ENCODE data around the gene GRIP1.

Gene GRIP1

DNA sequence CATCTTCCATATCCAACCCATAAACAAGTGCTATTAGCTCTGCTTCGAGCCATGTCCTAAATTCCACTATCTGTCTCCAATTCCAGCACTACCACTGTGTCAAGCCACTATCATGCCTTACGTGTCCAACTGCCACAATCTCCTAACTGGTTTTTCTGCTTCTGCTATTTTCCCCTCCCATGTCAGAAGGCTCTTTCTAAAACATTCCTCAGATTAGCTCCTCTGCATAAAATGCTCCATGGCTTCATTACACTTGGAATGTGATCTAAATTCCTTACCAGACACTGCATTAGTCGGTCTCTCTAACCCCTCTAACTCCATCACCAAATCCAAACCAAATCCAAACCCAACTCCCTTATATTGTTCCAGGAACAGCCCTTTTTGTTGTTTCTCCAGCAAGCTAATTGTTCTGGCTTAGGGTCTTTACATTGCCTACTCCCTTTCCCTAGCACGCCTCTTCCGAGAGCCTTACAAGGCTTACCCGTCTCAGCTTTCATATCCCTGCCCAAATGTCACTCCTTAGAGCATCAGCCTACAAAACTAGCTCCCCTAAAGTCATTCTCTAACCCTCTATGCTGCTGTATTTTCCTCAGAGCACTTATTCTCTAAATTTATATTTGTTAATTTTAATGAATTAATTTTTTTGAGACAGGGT lies 236.8 kb downstream of the GRIP1 start:
- TF ChIP-seq, protein P1, sequence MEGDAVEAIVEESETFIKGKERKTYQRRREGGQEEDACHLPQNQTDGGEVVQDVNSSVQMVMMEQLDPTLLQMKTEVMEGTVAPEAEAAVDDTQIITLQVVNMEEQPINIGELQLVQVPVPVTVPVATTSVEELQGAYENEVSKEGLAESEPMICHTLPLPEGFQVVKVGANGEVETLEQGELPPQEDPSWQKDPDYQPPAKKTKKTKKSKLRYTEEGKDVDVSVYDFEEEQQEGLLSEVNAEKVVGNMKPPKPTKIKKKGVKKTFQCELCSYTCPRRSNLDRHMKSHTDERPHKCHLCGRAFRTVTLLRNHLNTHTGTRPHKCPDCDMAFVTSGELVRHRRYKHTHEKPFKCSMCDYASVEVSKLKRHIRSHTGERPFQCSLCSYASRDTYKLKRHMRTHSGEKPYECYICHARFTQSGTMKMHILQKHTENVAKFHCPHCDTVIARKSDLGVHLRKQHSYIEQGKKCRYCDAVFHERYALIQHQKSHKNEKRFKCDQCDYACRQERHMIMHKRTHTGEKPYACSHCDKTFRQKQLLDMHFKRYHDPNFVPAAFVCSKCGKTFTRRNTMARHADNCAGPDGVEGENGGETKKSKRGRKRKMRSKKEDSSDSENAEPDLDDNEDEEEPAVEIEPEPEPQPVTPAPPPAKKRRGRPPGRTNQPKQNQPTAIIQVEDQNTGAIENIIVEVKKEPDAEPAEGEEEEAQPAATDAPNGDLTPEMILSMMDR (IDR thresholded peaks at IDR 0.05): no peak

DNA sequence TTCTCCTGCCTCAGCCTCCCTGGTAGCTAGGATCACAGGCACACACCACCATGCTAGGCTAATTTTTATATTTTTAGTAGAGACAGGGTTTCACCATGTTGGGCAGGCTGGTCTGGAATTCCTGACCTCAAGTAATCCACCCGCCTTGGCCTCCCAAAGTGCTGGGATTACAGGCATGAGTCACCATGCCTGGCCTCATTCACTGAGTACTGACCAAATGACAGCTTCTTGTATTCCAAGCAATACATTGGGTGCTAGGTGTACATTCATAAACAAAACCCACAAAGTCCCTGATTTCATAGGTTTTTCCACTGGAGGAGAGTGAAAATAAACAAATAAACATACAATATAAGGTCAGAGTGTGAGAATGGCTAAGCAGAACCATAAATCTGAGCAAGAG lies 240.3 kb downstream of the GRIP1 start:
- TF ChIP-seq, protein P1 (IDR thresholded peaks at IDR 0.05): no peak

DNA sequence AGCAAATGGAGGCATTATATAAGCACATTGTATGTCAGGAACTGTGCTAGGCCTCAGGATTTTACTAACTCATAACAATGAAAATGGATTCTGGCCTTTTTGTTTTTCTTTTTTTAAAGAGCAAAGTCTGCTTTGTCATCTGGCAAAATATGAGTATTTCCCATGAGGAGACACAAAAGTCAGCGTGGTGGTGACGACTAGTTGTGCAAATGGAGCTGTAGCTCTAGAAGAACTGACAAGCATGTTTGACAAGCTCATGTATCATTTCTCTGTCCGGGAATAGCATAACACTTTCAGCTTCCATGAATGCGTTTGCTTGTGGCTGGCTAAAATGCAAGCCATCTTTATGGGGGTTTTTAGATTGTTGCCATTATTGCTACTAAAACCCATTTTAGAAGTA lies 248.8 kb downstream of the GRIP1 start:
- TF ChIP-seq, protein P1 (IDR thresholded peaks at IDR 0.05): no peak

DNA sequence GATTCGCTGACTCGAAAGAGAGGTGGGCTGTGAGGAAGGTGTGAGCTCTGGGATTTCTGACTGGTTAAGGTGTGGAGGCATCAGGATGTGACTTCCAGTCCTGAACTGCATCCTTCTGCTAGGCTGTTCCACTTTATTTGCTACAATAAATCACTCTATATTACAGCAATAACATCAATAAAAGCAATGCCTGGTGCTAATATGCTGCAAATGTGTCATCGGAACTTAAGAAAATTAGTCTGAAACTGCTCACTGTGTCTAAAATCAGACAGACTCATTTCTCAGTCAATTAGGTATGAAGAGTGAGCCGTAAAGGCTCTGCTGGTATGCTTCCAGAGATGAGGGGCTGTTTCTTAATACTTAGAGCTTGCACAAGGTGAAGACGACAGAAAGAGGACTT lies 250.0 kb downstream of the GRIP1 start:
- TF ChIP-seq, protein P1 (IDR thresholded peaks at IDR 0.05): no peak

DNA sequence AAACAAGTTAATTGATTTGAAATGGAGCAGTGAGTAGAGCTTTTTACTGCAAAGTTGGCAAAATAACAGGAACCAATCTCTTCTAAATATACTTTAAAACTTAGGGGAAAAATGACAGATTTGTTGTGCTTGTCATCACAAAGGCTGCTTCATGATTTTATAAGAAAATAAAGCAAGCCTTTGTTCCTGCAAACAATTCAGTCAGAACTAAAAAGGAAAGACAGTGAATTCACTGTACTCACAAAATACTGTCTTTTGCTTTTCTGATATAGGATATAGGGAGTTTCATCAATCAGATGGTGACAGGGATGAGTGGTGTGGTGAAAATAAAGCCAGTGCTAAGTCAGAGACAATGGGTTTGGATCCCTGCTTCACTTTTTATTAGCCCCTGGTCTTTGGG lies 250.6 kb downstream of the GRIP1 start:
- TF ChIP-seq, protein P1 (IDR thresholded peaks at IDR 0.05): no peak

DNA sequence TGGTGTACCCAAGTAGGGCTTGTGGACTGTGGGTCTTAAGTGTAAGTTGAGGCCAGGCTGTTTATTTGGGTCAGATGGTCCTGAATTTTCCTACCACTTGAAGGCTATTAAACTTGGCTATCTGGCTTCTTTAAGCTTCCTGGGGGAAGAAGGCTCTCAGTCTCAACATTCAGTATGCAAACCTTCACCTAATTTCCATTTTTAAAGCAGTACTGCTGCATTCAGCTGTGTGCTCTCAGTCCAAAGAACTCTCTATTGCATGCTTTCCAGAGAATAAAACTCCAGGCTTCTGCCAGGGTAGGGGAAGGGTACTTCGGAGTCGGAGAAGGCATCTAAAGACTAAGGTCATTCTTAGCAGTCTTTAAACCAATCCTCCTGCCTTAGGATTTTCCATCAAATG lies 252.2 kb downstream of the GRIP1 start:
- TF ChIP-seq, protein P1 (IDR thresholded peaks at IDR 0.05): no peak

DNA sequence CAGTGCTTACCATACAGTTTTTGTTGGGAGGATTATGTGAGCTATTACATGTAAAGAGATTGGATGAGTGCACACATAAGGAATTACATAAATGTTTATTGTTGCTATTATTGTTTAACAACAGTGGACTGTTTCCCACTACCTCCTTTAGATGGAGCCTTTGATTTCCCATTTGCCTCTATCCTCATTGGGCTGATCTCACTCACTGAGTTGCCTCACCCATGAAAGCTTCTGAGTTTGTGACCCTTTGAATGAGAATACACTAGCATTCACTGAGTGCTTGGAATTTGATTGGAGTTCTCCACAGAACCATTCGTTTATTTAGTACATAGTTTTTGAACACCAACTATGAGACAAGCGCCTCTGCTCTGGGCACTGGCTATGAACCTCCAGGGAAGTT lies 255.6 kb downstream of the GRIP1 start:
- TF ChIP-seq, protein P1 (IDR thresholded peaks at IDR 0.05): no peak

DNA sequence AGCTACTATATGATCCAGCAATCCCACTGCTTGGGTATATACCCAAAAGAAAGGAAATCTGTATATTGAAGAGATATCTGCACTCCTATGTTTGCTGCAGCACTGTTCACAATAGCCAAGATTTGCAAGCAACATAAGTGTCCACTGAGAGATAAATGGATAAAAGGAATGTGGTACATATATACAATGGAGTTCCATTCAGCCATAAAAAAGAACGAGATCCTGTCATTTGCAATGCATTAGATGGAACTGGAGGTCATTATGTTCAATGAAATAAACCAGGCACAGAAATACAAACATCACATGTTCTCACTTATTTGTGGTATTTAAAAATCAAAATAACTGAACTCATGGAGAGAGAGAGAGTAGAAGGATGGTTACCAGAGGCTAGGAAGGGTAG lies 260.0 kb downstream of the GRIP1 start:
- TF ChIP-seq, protein P1 (IDR thresholded peaks at IDR 0.05): no peak

All from LNCAP (cell line).